Measurements from ENCODE around the gene RNFT2.

The RNFT2 gene

GRCh38 chr12:116880213-116880816 is 142.2 kb downstream of the RNFT2 start (continued):
- no peak for TF ChIP-seq ZNF510 (tag by site-specific recombination; IDR thresholded peaks at IDR 0.05; ENCODE audit: insufficient replicate concordance)
- TF ChIP-seq ZBTB21 (tag by site-specific recombination; IDR thresholded peaks at IDR 0.05): no peak
- no peak for TF ChIP-seq BCL11B (tag by site-specific recombination; IDR thresholded peaks at IDR 0.05; ENCODE audit: low read depth)
- no peak for TF ChIP-seq ZNF239 (tag by site-specific recombination; IDR thresholded peaks at IDR 0.05)
- TF ChIP-seq ZNF274 (IDR thresholded peaks at IDR 0.05; ENCODE audit: low read length): no peak
- TF ChIP-seq ZNF274 (tag by site-specific recombination; IDR thresholded peaks at IDR 0.05; ENCODE audit: borderline replicate concordance): no peak
- no peak for TF ChIP-seq ZNF596 (tag by site-specific recombination; IDR thresholded peaks at IDR 0.05)
- no peak for TF ChIP-seq ZFP3 (tag by site-specific recombination; IDR thresholded peaks at IDR 0.05; ENCODE audit: low read depth)
- no peak for TF ChIP-seq ZNF175 (tag by site-specific recombination; IDR thresholded peaks at IDR 0.05)
- TF ChIP-seq KLF8 (tag by site-specific recombination; IDR thresholded peaks at IDR 0.05): 0 out of 2 replicates have a peak, but pooled peaks have one; percentile 23
- TF ChIP-seq ZNF626 (tag by site-specific recombination; IDR thresholded peaks at IDR 0.05): no peak
- TF ChIP-seq ZNF837 (tag by site-specific recombination; IDR thresholded peaks at IDR 0.05): no peak
- no peak for TF ChIP-seq ZNF112 (tag by site-specific recombination; IDR thresholded peaks at IDR 0.05)
- TF ChIP-seq ZNF701 (tag by site-specific recombination; IDR thresholded peaks at IDR 0.05): no peak
- TF ChIP-seq, protein P1, sequence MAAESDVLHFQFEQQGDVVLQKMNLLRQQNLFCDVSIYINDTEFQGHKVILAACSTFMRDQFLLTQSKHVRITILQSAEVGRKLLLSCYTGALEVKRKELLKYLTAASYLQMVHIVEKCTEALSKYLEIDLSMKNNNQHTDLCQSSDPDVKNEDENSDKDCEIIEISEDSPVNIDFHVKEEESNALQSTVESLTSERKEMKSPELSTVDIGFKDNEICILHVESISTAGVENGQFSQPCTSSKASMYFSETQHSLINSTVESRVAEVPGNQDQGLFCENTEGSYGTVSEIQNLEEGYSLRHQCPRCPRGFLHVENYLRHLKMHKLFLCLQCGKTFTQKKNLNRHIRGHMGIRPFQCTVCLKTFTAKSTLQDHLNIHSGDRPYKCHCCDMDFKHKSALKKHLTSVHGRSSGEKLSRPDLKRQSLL (tag by site-specific recombination; IDR thresholded peaks at IDR 0.05): peak; percentile 72
- TF ChIP-seq AEBP2 (tag by site-specific recombination; IDR thresholded peaks at IDR 0.05; ENCODE audit: borderline replicate concordance): no peak
- TF ChIP-seq, protein P2, sequence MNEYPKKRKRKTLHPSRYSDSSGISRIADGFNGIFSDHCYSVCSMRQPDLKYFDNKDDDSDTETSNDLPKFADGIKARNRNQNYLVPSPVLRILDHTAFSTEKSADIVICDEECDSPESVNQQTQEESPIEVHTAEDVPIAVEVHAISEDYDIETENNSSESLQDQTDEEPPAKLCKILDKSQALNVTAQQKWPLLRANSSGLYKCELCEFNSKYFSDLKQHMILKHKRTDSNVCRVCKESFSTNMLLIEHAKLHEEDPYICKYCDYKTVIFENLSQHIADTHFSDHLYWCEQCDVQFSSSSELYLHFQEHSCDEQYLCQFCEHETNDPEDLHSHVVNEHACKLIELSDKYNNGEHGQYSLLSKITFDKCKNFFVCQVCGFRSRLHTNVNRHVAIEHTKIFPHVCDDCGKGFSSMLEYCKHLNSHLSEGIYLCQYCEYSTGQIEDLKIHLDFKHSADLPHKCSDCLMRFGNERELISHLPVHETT (tag by site-specific recombination; IDR thresholded peaks at IDR 0.05): 0 out of 2 replicates have a peak, but pooled peaks have one; percentile 17
- no peak for TF ChIP-seq GLIS2 (tag by site-specific recombination; IDR thresholded peaks at IDR 0.05)
- TF ChIP-seq ZNF792 (tag by site-specific recombination; IDR thresholded peaks at IDR 0.05): no peak
- TF ChIP-seq, protein P3, sequence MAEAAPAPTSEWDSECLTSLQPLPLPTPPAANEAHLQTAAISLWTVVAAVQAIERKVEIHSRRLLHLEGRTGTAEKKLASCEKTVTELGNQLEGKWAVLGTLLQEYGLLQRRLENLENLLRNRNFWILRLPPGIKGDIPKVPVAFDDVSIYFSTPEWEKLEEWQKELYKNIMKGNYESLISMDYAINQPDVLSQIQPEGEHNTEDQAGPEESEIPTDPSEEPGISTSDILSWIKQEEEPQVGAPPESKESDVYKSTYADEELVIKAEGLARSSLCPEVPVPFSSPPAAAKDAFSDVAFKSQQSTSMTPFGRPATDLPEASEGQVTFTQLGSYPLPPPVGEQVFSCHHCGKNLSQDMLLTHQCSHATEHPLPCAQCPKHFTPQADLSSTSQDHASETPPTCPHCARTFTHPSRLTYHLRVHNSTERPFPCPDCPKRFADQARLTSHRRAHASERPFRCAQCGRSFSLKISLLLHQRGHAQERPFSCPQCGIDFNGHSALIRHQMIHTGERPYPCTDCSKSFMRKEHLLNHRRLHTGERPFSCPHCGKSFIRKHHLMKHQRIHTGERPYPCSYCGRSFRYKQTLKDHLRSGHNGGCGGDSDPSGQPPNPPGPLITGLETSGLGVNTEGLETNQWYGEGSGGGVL (tag by site-specific recombination; IDR thresholded peaks at IDR 0.05): no peak
- no peak for TF ChIP-seq PBX3 (CRISPR knock-in tag; IDR thresholded peaks at IDR 0.05)
- TF ChIP-seq ZNF571 (tag by site-specific recombination; IDR thresholded peaks at IDR 0.05): no peak
- TF ChIP-seq ZNF146 (tag by site-specific recombination; IDR thresholded peaks at IDR 0.05): no peak
- no peak for TF ChIP-seq FEZF1 (tag by site-specific recombination; IDR thresholded peaks at IDR 0.05)
- TF ChIP-seq ZNF776 (tag by site-specific recombination; IDR thresholded peaks at IDR 0.05; ENCODE audit: borderline replicate concordance): no peak
- TF ChIP-seq SCRT1 (tag by site-specific recombination; IDR thresholded peaks at IDR 0.05; ENCODE audit: borderline replicate concordance): no peak
- no peak for TF ChIP-seq ZNF24 (tag by site-specific recombination; IDR thresholded peaks at IDR 0.05)
- TF ChIP-seq, protein P4, sequence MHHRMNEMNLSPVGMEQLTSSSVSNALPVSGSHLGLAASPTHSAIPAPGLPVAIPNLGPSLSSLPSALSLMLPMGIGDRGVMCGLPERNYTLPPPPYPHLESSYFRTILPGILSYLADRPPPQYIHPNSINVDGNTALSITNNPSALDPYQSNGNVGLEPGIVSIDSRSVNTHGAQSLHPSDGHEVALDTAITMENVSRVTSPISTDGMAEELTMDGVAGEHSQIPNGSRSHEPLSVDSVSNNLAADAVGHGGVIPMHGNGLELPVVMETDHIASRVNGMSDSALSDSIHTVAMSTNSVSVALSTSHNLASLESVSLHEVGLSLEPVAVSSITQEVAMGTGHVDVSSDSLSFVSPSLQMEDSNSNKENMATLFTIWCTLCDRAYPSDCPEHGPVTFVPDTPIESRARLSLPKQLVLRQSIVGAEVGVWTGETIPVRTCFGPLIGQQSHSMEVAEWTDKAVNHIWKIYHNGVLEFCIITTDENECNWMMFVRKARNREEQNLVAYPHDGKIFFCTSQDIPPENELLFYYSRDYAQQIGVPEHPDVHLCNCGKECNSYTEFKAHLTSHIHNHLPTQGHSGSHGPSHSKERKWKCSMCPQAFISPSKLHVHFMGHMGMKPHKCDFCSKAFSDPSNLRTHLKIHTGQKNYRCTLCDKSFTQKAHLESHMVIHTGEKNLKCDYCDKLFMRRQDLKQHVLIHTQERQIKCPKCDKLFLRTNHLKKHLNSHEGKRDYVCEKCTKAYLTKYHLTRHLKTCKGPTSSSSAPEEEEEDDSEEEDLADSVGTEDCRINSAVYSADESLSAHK (tag by site-specific recombination; IDR thresholded peaks at IDR 0.05): no peak
- no peak for TF ChIP-seq ZNF48 (tag by site-specific recombination; IDR thresholded peaks at IDR 0.05)
- no peak; the same call in 1 of the 2 replicates for TF ChIP-seq ZNF664 (tag by site-specific recombination; IDR thresholded peaks at IDR 0.05)
- TF ChIP-seq ZNF423 (tag by site-specific recombination; IDR thresholded peaks at IDR 0.05): no peak
